Activated T-cell treated with anti-CD3 and anti-CD28 coated beads, Interleukin-2, amount 50 U/mL, for 72 hours (primary cell): Measurements from ENCODE around the gene RABEP1. TPM values are rescaled to one million over a fixed set of nuclear protein-coding genes. Genes with fewer than 3 reads are reported as not detected.
A peak's percentile ranks its signal among the peaks of the same experiment; 100 is the strongest.

Experiments used
- ATAC-seq, 2 donors: fragments of 150-1000 bp; cut with Tn5 transposase; replicated peaks in 1 of 2; 2 replicates each; pipeline ENCODE4 v1.10.0; 2021; ENCODE audit warnings: moderate library complexity in 2 of 2, mild to moderate bottlenecking in 1 of 2
- DNase-seq, 2 donors: peaks; one replicate each; pipeline ENCODE4 v3.0.0; 2021 to 2022; ENCODE audit warnings: mixed read lengths in 1 of 2
- H3K27ac Mint-ChIP-seq: one replicate; pipeline ENCODE4 v1.8.0; 2022; ENCODE audit warnings: mild to moderate bottlenecking, moderate library complexity, mixed read lengths
- H3K27me3 Mint-ChIP-seq: one replicate; pipeline ENCODE4 v1.8.0; 2022; ENCODE audit warnings: low read depth, mixed read lengths
- H3K36me3 Mint-ChIP-seq, 2 donors: one replicate each; pipeline ENCODE4 v1.8.0; 2022; ENCODE audit warnings: mixed read lengths in 2 of 2, mild to moderate bottlenecking in 1 of 2; ENCODE audit not compliant: insufficient read depth in 2 of 2
- H3K4me1 Mint-ChIP-seq: one replicate; pipeline ENCODE4 v1.8.0; 2022; ENCODE audit warnings: low read depth, mixed read lengths
- H3K4me3 Mint-ChIP-seq, 2 donors: one replicate each; pipeline ENCODE4 v1.8.0; 2022; ENCODE audit warnings: mild to moderate bottlenecking in 2 of 2, mixed read lengths in 2 of 2, moderate library complexity in 2 of 2
- H3K9me3 Mint-ChIP-seq, 2 donors: one replicate each; pipeline ENCODE4 v1.8.0; 2022; ENCODE audit warnings: mixed read lengths in 2 of 2
- total RNA-seq, 2 donors: library from RNA; stranded (reverse); gene quantifications; one replicate each; pipeline ENCODE4 v1.2.3, GENCODE V29; 2022

Gene RABEP1
- total RNA-seq, 2 donors from 2014 or later = 39.1 to 43.2 TPM

GRCh38 chr17:5286846-5287245, 4.8 kb downstream of the RABEP1 start:
- ATAC-seq = no peak
- no peaks in the 10 kb centered on the region for H3K9me3 Mint-ChIP-seq
- H3K4me3 Mint-ChIP-seq = no peak overlapping the region
- H3K27ac Mint-ChIP-seq = no peak overlapping the region
- no peaks in the 10 kb centered on the region for H3K27me3 Mint-ChIP-seq
- H3K36me3 Mint-ChIP-seq = peaks cover 0 to 5% of the 10 kb centered on the region in 2 donors
- no peak for DNase-seq
- H3K4me1 Mint-ChIP-seq = peaks cover 53% of the 10 kb centered on the region

- DNase-seq (no peak), ATAC-seq (no peak)
- Mint-ChIP-seq H3K4me1 (peaks cover 19% of the 10 kb centered on the region), H3K36me3 (peaks cover 0 to 1% of the 10 kb centered on the region in 2 donors), H3K27me3 (no peaks in the 10 kb centered on the region), H3K9me3 (no peaks in the 10 kb centered on the region), H3K4me3 (peak overlapping the region in 1 of 2 donors; percentile 25), H3K27ac (no peak overlapping the region)
Measured at GRCh38 chr17:5291683-5292350, 9.7 kb downstream of the RABEP1 start.

GRCh38 chr17:5297245-5297644, 15.2 kb downstream of the RABEP1 start:
- DNase-seq = no peak
- H3K4me3 Mint-ChIP-seq = no peak overlapping the region
- no peak for ATAC-seq
- H3K9me3 Mint-ChIP-seq = peaks cover 0 to 1% of the 10 kb centered on the region in 2 donors
- peaks cover 21% of the 10 kb centered on the region for H3K4me1 Mint-ChIP-seq
- no peaks in the 10 kb centered on the region for H3K27me3 Mint-ChIP-seq
- H3K36me3 Mint-ChIP-seq = peaks cover 2 to 3% of the 10 kb centered on the region in 2 donors
- H3K27ac Mint-ChIP-seq = peak overlapping the region; percentile 43

- H3K4me3 Mint-ChIP-seq = no peak overlapping the region
- ATAC-seq = no peak
- H3K36me3 Mint-ChIP-seq = peaks cover 2 to 4% of the 10 kb centered on the region in 2 donors
- H3K27ac Mint-ChIP-seq = no peak overlapping the region
- no peaks in the 10 kb centered on the region for H3K27me3 Mint-ChIP-seq
- peaks cover 24% of the 10 kb centered on the region for H3K4me1 Mint-ChIP-seq
- DNase-seq = no peak
- peaks cover 0 to 1% of the 10 kb centered on the region in 2 donors for H3K9me3 Mint-ChIP-seq
Measured at GRCh38 chr17:5299383-5299782, 17.3 kb downstream of the RABEP1 start.

- Mint-ChIP-seq H3K4me3 (no peak overlapping the region), H3K36me3 (peaks cover 3 to 9% of the 10 kb centered on the region in 2 donors), H3K4me1 (peaks cover 32% of the 10 kb centered on the region), H3K27ac (no peak overlapping the region), H3K9me3 (peaks cover 0 to 1% of the 10 kb centered on the region in 2 donors), H3K27me3 (no peaks in the 10 kb centered on the region)
- ATAC-seq (no peak), DNase-seq (no peak)
Measured at GRCh38 chr17:5304636-5305035, 22.6 kb downstream of the RABEP1 start.

- H3K4me1 Mint-ChIP-seq = peaks cover 21% of the 10 kb centered on the region
- no peak for ATAC-seq
- peaks cover 3 to 17% of the 10 kb centered on the region in 2 donors for H3K36me3 Mint-ChIP-seq
- no peak overlapping the region for H3K27ac Mint-ChIP-seq
- no peaks in the 10 kb centered on the region for H3K9me3 Mint-ChIP-seq
- no peak overlapping the region for H3K4me3 Mint-ChIP-seq
- H3K27me3 Mint-ChIP-seq = no peaks in the 10 kb centered on the region
- DNase-seq = no peak
Measured at GRCh38 chr17:5309851-5310250, 27.8 kb downstream of the RABEP1 start.

- Mint-ChIP-seq H3K36me3 (peaks cover 5 to 11% of the 10 kb centered on the region in 2 donors), H3K9me3 (peaks cover 1 to 4% of the 10 kb centered on the region in 2 donors), H3K27me3 (no peaks in the 10 kb centered on the region), H3K27ac (no peak overlapping the region), H3K4me1 (peaks cover 30% of the 10 kb centered on the region), H3K4me3 (no peak overlapping the region)
- no peak for ATAC-seq
- DNase-seq = no peak
Measured at GRCh38 chr17:5325851-5326250, 43.8 kb downstream of the RABEP1 start.

- Mint-ChIP-seq H3K27me3 (no peaks in the 10 kb centered on the region), H3K36me3 (peaks cover 2 to 6% of the 10 kb centered on the region in 2 donors), H3K4me1 (peaks cover 37% of the 10 kb centered on the region), H3K9me3 (no peaks in the 10 kb centered on the region), H3K4me3 (peak overlapping the region in 1 of 2 donors; percentile 29), H3K27ac (peak overlapping the region; percentile 86)
- ATAC-seq = peak in 1 of 2 donors; percentile 38
- no peak for DNase-seq
Measured at GRCh38 chr17:5329784-5330557, 47.9 kb downstream of the RABEP1 start.

GRCh38 chr17:5330981-5331380, 48.9 kb downstream of the RABEP1 start:
- Mint-ChIP-seq H3K36me3 (peaks cover 3 to 10% of the 10 kb centered on the region in 2 donors), H3K4me3 (no peak overlapping the region), H3K4me1 (peaks cover 37% of the 10 kb centered on the region), H3K9me3 (no peaks in the 10 kb centered on the region), H3K27me3 (no peaks in the 10 kb centered on the region), H3K27ac (no peak overlapping the region)
- no peak for DNase-seq
- no peak for ATAC-seq

GRCh38 chr17:5331506-5331905, 49.4 kb downstream of the RABEP1 start:
- Mint-ChIP-seq H3K4me3 (no peak overlapping the region), H3K27ac (no peak overlapping the region), H3K27me3 (no peaks in the 10 kb centered on the region), H3K36me3 (peaks cover 3 to 10% of the 10 kb centered on the region in 2 donors), H3K9me3 (no peaks in the 10 kb centered on the region), H3K4me1 (peaks cover 33% of the 10 kb centered on the region)
- ATAC-seq (no peak), DNase-seq (no peak)

GRCh38 chr17:5344914-5345313, 62.8 kb downstream of the RABEP1 start:
- no peak for DNase-seq
- H3K9me3 Mint-ChIP-seq = no peaks in the 10 kb centered on the region
- ATAC-seq = no peak
- no peak overlapping the region for H3K4me3 Mint-ChIP-seq
- H3K27me3 Mint-ChIP-seq = no peaks in the 10 kb centered on the region
- no peaks in the 10 kb centered on the region for H3K4me1 Mint-ChIP-seq
- H3K27ac Mint-ChIP-seq = no peak overlapping the region
- H3K36me3 Mint-ChIP-seq = peaks cover 2 to 9% of the 10 kb centered on the region in 2 donors

- H3K36me3 Mint-ChIP-seq = peaks cover 5 to 15% of the 10 kb centered on the region in 2 donors
- H3K27ac Mint-ChIP-seq = no peak overlapping the region
- H3K4me1 Mint-ChIP-seq = no peaks in the 10 kb centered on the region
- ATAC-seq = no peak
- H3K4me3 Mint-ChIP-seq = no peak overlapping the region
- no peaks in the 10 kb centered on the region for H3K27me3 Mint-ChIP-seq
- no peak for DNase-seq
- no peaks in the 10 kb centered on the region for H3K9me3 Mint-ChIP-seq
Measured at GRCh38 chr17:5352681-5353289, 70.7 kb downstream of the RABEP1 start.

- ATAC-seq (no peak), DNase-seq (no peak)
- Mint-ChIP-seq H3K9me3 (no peaks in the 10 kb centered on the region), H3K36me3 (peaks cover 3 to 11% of the 10 kb centered on the region in 2 donors), H3K27ac (peak overlapping the region; percentile 39), H3K27me3 (no peaks in the 10 kb centered on the region), H3K4me1 (no peaks in the 10 kb centered on the region), H3K4me3 (no peak overlapping the region)
Measured at GRCh38 chr17:5354310-5354709, 72.2 kb downstream of the RABEP1 start.
